Liver (tissue), 9 donors: ENCODE results near the gene SASH1. TPM values are rescaled to one million over a fixed set of nuclear protein-coding genes. Genes with fewer than 3 reads are reported as not detected.

Experiments
- DNase-seq: peaks from one replicate; pipeline ENCODE4 v3.0.0-alpha.2; 2017; ENCODE audit warnings: low spot score
- H3K27ac ChIP-seq, 2 donors: one replicate each; pipeline ENCODE4 v1.7.0; 2013; ENCODE audit warnings: inconsistent platforms in 2 of 2, low read length in 2 of 2, control low read depth in 1 of 2, low read depth in 1 of 2, mild to moderate bottlenecking in 1 of 2
- H3K27me3 ChIP-seq, 4 donors: one replicate each; pipeline versions ENCODE4 v1.6.1 to v1.7.0; 2013; ENCODE audit warnings: low read length in 3 of 4, inconsistent platforms in 1 of 4, mild to moderate bottlenecking in 1 of 4, moderate library complexity in 1 of 4; ENCODE audit not compliant: control insufficient read depth in 4 of 4, insufficient read depth in 4 of 4
- H3K36me3 ChIP-seq, 4 donors: one replicate each; pipeline versions ENCODE4 v1.6.1 to v1.7.0; 2013; ENCODE audit warnings: low read length in 3 of 4, mild to moderate bottlenecking in 3 of 4, low read depth in 1 of 4, moderate library complexity in 1 of 4; ENCODE audit not compliant: control insufficient read depth in 4 of 4, insufficient read depth in 3 of 4
- H3K4me1 ChIP-seq, 4 donors: one replicate each; pipeline versions ENCODE4 v1.6.1 to v1.7.0; 2013; ENCODE audit warnings: low read length in 3 of 4, mild to moderate bottlenecking in 3 of 4, moderate library complexity in 1 of 4; ENCODE audit not compliant: control insufficient read depth in 4 of 4, insufficient read depth in 4 of 4
- H3K4me3 ChIP-seq, 3 donors: one replicate each; pipeline versions ENCODE4 v1.6.1 to v1.7.0; 2013; ENCODE audit warnings: low read length in 3 of 3, control low read depth in 1 of 3, low read depth in 1 of 3, mild to moderate bottlenecking in 1 of 3
- H3K9ac ChIP-seq, 2 donors: one replicate each; pipeline ENCODE4 v1.7.0; 2013; ENCODE audit warnings: low read length in 2 of 2, mild to moderate bottlenecking in 2 of 2, moderate library complexity in 2 of 2, control low read depth in 1 of 2, low read depth in 1 of 2
- H3K9me3 ChIP-seq, 4 donors: one replicate each; pipeline versions ENCODE4 v1.6.1 to v1.7.0; 2013; ENCODE audit warnings: low read length in 3 of 4; ENCODE audit not compliant: control insufficient read depth in 4 of 4
- ATF3 ChIP-seq: IDR thresholded peaks from 2 replicates; pipeline ENCODE4 v1.6.1; 2016; ENCODE audit warnings: antibody characterized with exemption
- EGR1 ChIP-seq, 2 donors: IDR thresholded peaks; 2 replicates each; pipeline ENCODE4 v1.6.1; 2016 to 2018; ENCODE audit warnings: antibody characterized with exemption in 2 of 2, low read depth in 2 of 2
- FOXA1 ChIP-seq: IDR thresholded peaks from 2 replicates; pipeline ENCODE4 v1.6.1; 2016; ENCODE audit warnings: antibody characterized with exemption
- FOXA2 ChIP-seq: IDR thresholded peaks from 2 replicates; pipeline ENCODE4 v1.6.1; 2016; ENCODE audit warnings: antibody characterized with exemption
- GABPA ChIP-seq, 2 donors: IDR thresholded peaks in 1 of 2; conservative IDR thresholded peaks in 1 of 2; 2 replicates each; pipeline ENCODE4 v1.6.1; 2016; ENCODE audit warnings: antibody characterized with exemption in 2 of 2, mild to moderate bottlenecking in 1 of 2, moderate library complexity in 1 of 2
- HNF4A ChIP-seq, 2 donors: conservative IDR thresholded peaks; 2 replicates each; pipeline ENCODE4 v1.6.1; 2016; ENCODE audit warnings: antibody characterized with exemption in 2 of 2, mild to moderate bottlenecking in 2 of 2
- HNF4G ChIP-seq: IDR thresholded peaks from 2 replicates; pipeline ENCODE4 v1.6.1; 2016; ENCODE audit warnings: antibody characterized with exemption
- JUND ChIP-seq, 2 donors: IDR thresholded peaks; 2 replicates each; pipeline ENCODE4 v1.6.1; 2016; ENCODE audit warnings: antibody characterized with exemption in 2 of 2
- MAX ChIP-seq: IDR thresholded peaks from 2 replicates; pipeline ENCODE4 v1.6.1; 2016; ENCODE audit warnings: antibody characterized with exemption
- NR2F2 ChIP-seq: IDR thresholded peaks from 2 replicates; pipeline ENCODE4 v1.6.1; 2016; ENCODE audit warnings: antibody characterized with exemption
- RAD21 ChIP-seq, 2 donors: IDR thresholded peaks; 2 replicates each; pipeline ENCODE4 v1.6.1; 2016; ENCODE audit warnings: antibody characterized with exemption in 2 of 2, mild to moderate bottlenecking in 2 of 2
- REST ChIP-seq: IDR thresholded peaks from 2 replicates; pipeline ENCODE4 v1.6.1; 2016; ENCODE audit warnings: antibody characterized with exemption, mild to moderate bottlenecking
- RXRA ChIP-seq, 2 donors: IDR thresholded peaks; 2 replicates each; pipeline ENCODE4 v1.6.1; 2017 to 2018; ENCODE audit warnings: antibody characterized with exemption in 2 of 2, mild to moderate bottlenecking in 1 of 2
- SP1 ChIP-seq: IDR thresholded peaks from 2 replicates; pipeline ENCODE4 v1.6.1; 2018; ENCODE audit warnings: antibody characterized with exemption, mild to moderate bottlenecking
- TAF1 ChIP-seq: conservative IDR thresholded peaks from 2 replicates; pipeline ENCODE4 v1.6.1; 2016; ENCODE audit warnings: antibody characterized with exemption, mild to moderate bottlenecking
- YY1 ChIP-seq: IDR thresholded peaks from 2 replicates; pipeline ENCODE4 v1.6.1; 2016; ENCODE audit warnings: antibody characterized with exemption, mild to moderate bottlenecking
- ZBTB33 ChIP-seq: IDR thresholded peaks from 2 replicates; pipeline ENCODE4 v1.6.1; 2016; ENCODE audit warnings: antibody characterized with exemption
- WGBS: extraction: QIAGEN DNeasy Blood & Tissue Kit; methylation state at CpG from one replicate; pipeline ENCODE4 v1.1.7; 2013; 5-methylcytosine and 5-hydroxymethylcytosine counted together
- polyA plus RNA-seq, 2 donors: library from polyadenylated mRNA; stranded (reverse) in 1 of 2; unstranded in 1 of 2; fragments of 200-250 nt in 1 of 2; fragments of >200 nt in 1 of 2; fragmentation: Nextera tagmentation in 1 of 2; extraction: Ambion mirVana in 1 of 2; gene quantifications; one replicate each; pipeline versions ENCODE4 v1.2.1 to v1.2.3, GENCODE V29; 2013 to 2015
- total RNA-seq, 2 donors: library from RNA; depleted of rRNA; stranded (reverse); fragments of >200 nt; gene quantifications; one replicate each; pipeline ENCODE4 v1.2.3, GENCODE V29; 2014
- donor health status: healthy.
- donor health status: healthy.
- donor health status: healthy.
- donor health status: healthy.
- donor health status: healthy.

Gene SASH1
- total and polyA plus RNA-seq, 4 donors: 3.5 to 16.4 (median 7.6) TPM

- Histone ChIP-seq H3K27ac (no peak overlapping the region), H3K36me3 (peaks cover 0 to 5% (median under 1%) of the 10 kb centered on the region in 4 donors), H3K4me3 (no peak overlapping the region), H3K4me1 (no peaks in the 10 kb centered on the region), H3K9ac (no peak overlapping the region), H3K27me3 (no peaks in the 10 kb centered on the region), H3K9me3 (no peaks in the 10 kb centered on the region)
- TF ChIP-seq ATF3: no peak
- no peak for DNase-seq
- WGBS: 94% methylated on average over 12 of the region's 12 CpGs
Observed at GRCh38 chr6:148447521-148448230, 105.0 kb downstream of the SASH1 start.

- Histone ChIP-seq H3K9me3 (no peaks in the 10 kb centered on the region), H3K4me1 (no peaks in the 10 kb centered on the region), H3K4me3 (no peak overlapping the region), H3K36me3 (peaks cover 0 to 5% (median under 1%) of the 10 kb centered on the region in 4 donors), H3K27ac (no peak overlapping the region), H3K9ac (no peak overlapping the region), H3K27me3 (no peaks in the 10 kb centered on the region)
- no peak for DNase-seq
- 72% methylated on average over 6 of the region's 6 CpGs for WGBS
- no peak for TF ChIP-seq EGR1 (IDR thresholded peaks at IDR 0.05; ENCODE audit: low read depth in 2 of 2)
- no peak for TF ChIP-seq TAF1
- no peak for TF ChIP-seq ATF3
- TF ChIP-seq MAX: no peak
- no peak for TF ChIP-seq HNF4G
- no peak for TF ChIP-seq GABPA (IDR thresholded peaks at IDR 0.05 in 1 of 2, conservative IDR thresholded peaks at IDR 0.05 in 1 of 2)
- TF ChIP-seq FOXA1: no peak
- no peak for TF ChIP-seq ZBTB33
- TF ChIP-seq NR2F2: no peak
- TF ChIP-seq FOXA2: no peak
Observed at GRCh38 chr6:148448369-148449012, 105.9 kb downstream of the SASH1 start.

GRCh38 chr6:148450866-148451265, 108.2 kb downstream of the SASH1 start:
- H3K27ac ChIP-seq: no peak overlapping the region
- TF ChIP-seq YY1 (no peak), RAD21 (IDR thresholded peaks at IDR 0.05) (no peak), REST (no peak), EGR1 (IDR thresholded peaks at IDR 0.05; ENCODE audit: low read depth in 2 of 2) (no peak), RXRA (IDR thresholded peaks at IDR 0.05) (no peak), SP1 (no peak), GABPA (IDR thresholded peaks at IDR 0.05 in 1 of 2, conservative IDR thresholded peaks at IDR 0.05 in 1 of 2) (no peak), FOXA2 (no peak), FOXA1 (no peak), ZBTB33 (no peak), JUND (IDR thresholded peaks at IDR 0.05) (no peak), MAX (no peak), TAF1 (no peak), HNF4A (conservative IDR thresholded peaks at IDR 0.05) (no peak), ATF3 (no peak)

More at GRCh38 chr6:148450866-148451265, 108.2 kb downstream of the SASH1 start:
- H3K4me1 ChIP-seq: peaks cover 0 to 1% (median 0%) of the 10 kb centered on the region in 4 donors
- H3K36me3 ChIP-seq: peaks cover 0 to 3% (median under 1%) of the 10 kb centered on the region in 4 donors
- H3K9ac ChIP-seq: no peak overlapping the region
- no peak for DNase-seq
- H3K9me3 ChIP-seq: no peaks in the 10 kb centered on the region
- no peak overlapping the region for H3K4me3 ChIP-seq
- H3K27me3 ChIP-seq: no peaks in the 10 kb centered on the region
